Activated CD4-positive, alpha-beta T cell treated with anti-CD3 and anti-CD28 coated beads for 36 hours (primary cell): ENCODE measurements around the gene CLDN24. TPM values are rescaled to one million over a fixed set of nuclear protein-coding genes. Genes with fewer than 3 reads are reported as not detected.

ENCODE experiments used
- ATAC-seq: fragments of 200-7000 bp; cut with Tn5 transposase; one replicate; pipeline ENCODE4 v1.10.0; 2021; ENCODE audit warnings: mild to moderate bottlenecking, moderate library complexity
- CTCF ChIA-PET: fragments of 350-600 bp; sonication (Branson Sonifier 250); formaldehyde crosslinking; loops from one replicate; lab custom pipeline; 2021; ENCODE audit warnings: antibody characterized with exemption; lab: Charles Lee
- POLR2A ChIA-PET: fragments of 350-600 bp; sonication (Branson Sonifier 250); formaldehyde crosslinking; loops from one replicate; lab custom pipeline; 2021; ENCODE audit warnings: antibody characterized with exemption, inconsistent platforms; lab: Charles Lee
- DNase-seq: peaks from one replicate; pipeline ENCODE4 v3.0.0-alpha.2; 2020
- H3K27ac Mint-ChIP-seq: one replicate; pipeline ENCODE4 v1.8.0; 2021; ENCODE audit warnings: mixed read lengths
- H3K27me3 Mint-ChIP-seq: one replicate; pipeline ENCODE4 v1.8.0; 2021; ENCODE audit warnings: mixed read lengths
- H3K36me3 Mint-ChIP-seq: one replicate; pipeline ENCODE4 v1.8.0; 2021; ENCODE audit warnings: low read depth, mixed read lengths
- H3K4me1 Mint-ChIP-seq: one replicate; pipeline ENCODE4 v1.8.0; 2021; ENCODE audit warnings: mixed read lengths
- H3K4me3 Mint-ChIP-seq: one replicate; pipeline ENCODE4 v1.8.0; 2021; ENCODE audit warnings: mild to moderate bottlenecking, moderate library complexity, mixed read lengths
- H3K9me3 Mint-ChIP-seq: one replicate; pipeline ENCODE4 v1.8.0; 2021; ENCODE audit warnings: low read depth, mixed read lengths
- intact Hi-C, 2 experiments: fragments of 100-400 bp; cut with DNase I in 1 of 2; cut with micrococcal nuclease in 1 of 2; formaldehyde crosslinking; loops; one replicate each; pipeline versions ENCODE4 v1.14.2 to v1.15.1; 2022 to 2024; cut with DNase I, micrococcal nuclease
- total RNA-seq, 2 experiments: library from RNA; stranded (reverse); gene quantifications; one replicate each; pipeline ENCODE4 v1.2.3, GENCODE V29; 2021

The CLDN24 gene
- not detected for total RNA-seq

DNA sequence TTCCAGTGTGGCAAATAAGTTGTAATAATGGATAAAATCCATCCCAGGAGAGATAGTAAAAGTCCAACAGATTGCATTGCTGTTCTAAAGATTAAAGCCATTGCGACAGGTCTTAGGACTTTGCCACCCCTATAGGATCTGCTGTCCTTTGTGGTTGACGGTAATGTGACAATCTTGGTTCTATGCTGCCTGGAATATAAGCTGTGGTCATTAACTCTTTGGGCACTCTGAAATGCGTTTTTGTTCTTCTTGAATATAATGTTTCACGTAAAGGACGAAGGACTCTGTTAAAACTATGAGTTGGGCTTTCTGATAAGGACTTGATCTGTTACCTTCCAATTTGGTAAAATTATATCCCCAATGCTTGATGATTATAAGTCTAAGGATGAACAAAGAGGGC, at the start of gene CLDN24:
Gene CLDN24 (minus strand): TSS at position 101 of the 400 bp plus-strand sequence. CDS start 0 bp downstream, at position 101.
- ChIA-PET POLR2A (no interaction called here), CTCF (no interaction called here)
- H3K4me3 Mint-ChIP-seq: no peak within 1 kb of the TSS
- DNase-seq (no peak), ATAC-seq (no peak)
- H3K4me1 Mint-ChIP-seq: peaks cover 10% of the 10 kb centered on the region
- peaks cover 2% of the 10 kb centered on the region for H3K9me3 Mint-ChIP-seq
- peaks cover 1% of the 10 kb centered on the region for H3K27me3 Mint-ChIP-seq
- H3K36me3 Mint-ChIP-seq: no peaks in the 10 kb centered on the region
- intact Hi-C loops: no loop called here
- H3K27ac Mint-ChIP-seq: no peak within 1 kb of the TSS

DNA sequence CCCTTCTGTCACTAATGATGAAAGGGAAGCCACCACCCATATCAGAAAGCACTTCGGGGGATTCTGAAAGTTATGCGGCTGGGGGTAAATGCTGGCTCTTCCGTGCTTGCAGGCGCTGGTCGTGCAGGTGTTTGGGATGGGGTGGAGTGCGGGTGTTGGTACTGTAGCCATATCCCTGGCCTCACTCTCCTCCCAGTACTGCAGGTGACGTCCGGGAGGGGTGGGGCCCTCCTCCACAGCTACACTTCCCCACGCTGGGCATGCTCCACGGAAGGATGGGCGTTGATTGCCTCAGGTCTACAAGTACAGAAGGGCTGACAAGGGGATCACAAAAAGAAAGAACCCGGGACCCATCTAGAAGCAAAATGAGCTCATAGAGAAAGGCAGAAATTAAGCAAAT, 48.6 kb upstream of the CLDN24 start:
- ChIA-PET POLR2A (no interaction called here), CTCF (interaction anchor here (0.7 to 0.9 kb wide), 2 partner anchors 26 to 773 kb away, joined by 3 read pairs; no protein-coding TSS in a partner anchor)
- H3K27me3 Mint-ChIP-seq: no peaks in the 10 kb centered on the region
- no peak for ATAC-seq
- peaks cover 4% of the 10 kb centered on the region for H3K9me3 Mint-ChIP-seq
- no peak overlapping the region for H3K4me3 Mint-ChIP-seq
- H3K27ac Mint-ChIP-seq: no peak overlapping the region
- no peaks in the 10 kb centered on the region for H3K36me3 Mint-ChIP-seq
- H3K4me1 Mint-ChIP-seq: no peaks in the 10 kb centered on the region
- no peak for DNase-seq
- intact Hi-C loops: no loop called here

DNA sequence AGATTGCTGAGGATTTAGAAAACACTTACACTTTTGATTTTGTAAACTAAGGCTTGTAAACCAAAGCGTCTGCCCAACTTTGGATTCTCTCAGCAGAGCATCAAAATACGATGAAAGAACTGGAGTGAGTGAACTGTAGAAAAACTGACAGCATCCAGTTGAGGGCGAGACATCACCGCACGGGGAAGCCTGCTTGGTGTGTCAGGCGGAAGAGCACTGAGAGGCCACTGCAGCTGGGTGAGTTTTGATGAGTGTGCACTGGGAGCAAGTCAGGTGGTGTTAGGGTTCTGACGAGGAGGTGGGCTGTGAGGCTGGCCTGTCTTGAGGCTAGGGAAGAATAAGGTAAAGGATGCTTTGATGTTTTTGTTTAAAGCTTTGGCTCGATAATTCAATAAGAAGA, 46.8 kb upstream of the CLDN24 start:
- POLR2A ChIA-PET: no interaction called here
- CTCF ChIA-PET: interaction anchor here (0.9 kb wide), 1 partner anchor 14 kb away, joined by 3 read pairs; no protein-coding TSS in a partner anchor
- H3K27ac Mint-ChIP-seq: no peak overlapping the region
- no peak overlapping the region for H3K4me3 Mint-ChIP-seq
- DNase-seq (no peak), ATAC-seq (no peak)
- no peaks in the 10 kb centered on the region for H3K36me3 Mint-ChIP-seq
- H3K4me1 Mint-ChIP-seq: no peaks in the 10 kb centered on the region
- H3K27me3 Mint-ChIP-seq: no peaks in the 10 kb centered on the region
- H3K9me3 Mint-ChIP-seq: peaks cover 4% of the 10 kb centered on the region
- intact Hi-C loops: no loop called here

DNA sequence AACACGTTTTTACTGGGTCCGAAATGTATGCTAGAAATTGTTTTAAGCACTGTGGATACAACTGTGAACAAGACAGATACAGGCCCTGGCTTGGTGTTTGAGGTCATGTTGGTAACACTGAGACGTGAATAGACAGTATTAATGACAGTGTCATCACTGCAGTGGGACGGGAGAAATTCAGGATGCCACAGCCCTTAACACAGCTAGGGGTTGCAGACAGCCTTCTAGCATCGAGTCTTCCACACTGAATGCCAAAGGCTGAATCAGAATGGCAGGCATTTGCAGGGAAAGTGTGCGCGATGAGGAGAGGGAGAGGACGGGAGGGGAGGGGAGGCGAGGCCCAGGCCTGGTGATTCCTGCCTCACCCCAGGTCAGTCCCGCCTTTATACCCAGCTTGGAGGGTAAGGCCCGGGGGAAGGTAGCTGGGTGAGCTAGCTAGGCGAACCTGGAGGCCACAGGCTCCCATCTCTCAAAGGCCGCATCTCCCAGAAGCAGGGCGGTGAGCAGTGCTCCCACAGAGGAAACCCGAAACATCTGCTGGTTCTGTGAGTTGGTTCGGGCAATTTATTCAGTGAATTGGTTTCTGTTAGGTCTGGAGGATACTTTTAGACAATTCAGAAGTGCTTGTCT, 44.1 kb upstream of the CLDN24 start:
- H3K4me1 Mint-ChIP-seq: no peaks in the 10 kb centered on the region
- no peaks in the 10 kb centered on the region for H3K36me3 Mint-ChIP-seq
- H3K4me3 Mint-ChIP-seq: no peak overlapping the region
- ATAC-seq (no peak), DNase-seq (no peak)
- intact Hi-C loops: no loop called here
- ChIA-PET CTCF (no interaction called here), POLR2A (no interaction called here)
- H3K27me3 Mint-ChIP-seq: no peaks in the 10 kb centered on the region
- no peaks in the 10 kb centered on the region for H3K9me3 Mint-ChIP-seq
- no peak overlapping the region for H3K27ac Mint-ChIP-seq

DNA sequence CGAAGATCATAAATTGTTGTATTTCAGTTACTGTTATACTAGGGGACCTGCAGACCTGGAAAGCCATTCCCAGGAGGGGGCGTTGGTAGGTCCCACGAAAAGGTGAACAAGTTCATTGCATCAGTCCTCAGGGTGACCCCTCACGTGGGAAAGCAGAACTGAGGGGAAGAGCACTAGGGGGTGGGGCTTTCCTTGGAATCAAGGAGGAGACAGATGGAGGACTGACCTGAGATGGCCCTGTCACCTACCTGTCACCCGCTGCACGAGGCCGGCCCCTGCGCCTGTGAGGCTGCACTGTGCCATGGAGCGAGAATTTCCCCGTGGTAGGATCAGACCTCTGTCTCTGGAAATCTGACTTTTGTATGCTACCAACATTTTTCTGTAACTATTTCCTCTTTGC, 41.8 kb upstream of the CLDN24 start:
- POLR2A ChIA-PET: no interaction called here
- H3K4me3 Mint-ChIP-seq: no peak overlapping the region
- ATAC-seq: no peak
- no peaks in the 10 kb centered on the region for H3K9me3 Mint-ChIP-seq
- H3K4me1 Mint-ChIP-seq: no peaks in the 10 kb centered on the region
- CTCF ChIA-PET: no interaction called here
- no peak for DNase-seq
- H3K27ac Mint-ChIP-seq: no peak overlapping the region
- no peaks in the 10 kb centered on the region for H3K36me3 Mint-ChIP-seq
- intact Hi-C loops: no loop called here
- H3K27me3 Mint-ChIP-seq: no peaks in the 10 kb centered on the region

DNA sequence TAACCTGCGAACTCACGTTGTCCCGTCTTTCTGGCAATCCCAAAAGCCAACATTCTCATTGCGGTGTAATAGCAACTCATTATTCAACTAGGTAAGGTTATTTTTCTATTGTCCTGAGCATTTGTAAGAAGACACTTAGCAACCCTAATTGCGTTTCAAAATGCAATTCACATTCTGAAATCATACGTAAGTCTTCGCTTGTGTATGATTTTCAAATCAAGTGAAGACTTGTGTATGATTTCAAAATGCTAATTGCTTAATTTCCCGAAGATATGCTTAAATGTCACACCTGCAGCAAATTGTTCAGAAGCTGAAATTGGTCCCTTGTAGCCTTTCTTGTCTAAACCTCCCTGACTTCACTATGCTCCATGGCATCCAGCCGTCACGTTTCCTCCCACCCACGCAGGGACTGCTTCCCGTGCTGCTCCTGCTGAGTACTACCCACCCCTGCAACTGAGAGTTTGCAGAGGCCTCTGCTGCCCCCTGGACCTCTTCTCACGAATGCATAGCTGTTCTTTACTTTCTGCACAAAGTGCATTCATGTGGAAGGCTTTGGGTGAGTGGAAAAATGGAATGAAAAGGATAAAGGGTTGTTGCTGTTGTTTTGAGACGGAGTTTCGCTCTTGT, 40.8 kb upstream of the CLDN24 start:
- intact Hi-C loops: no loop called here
- POLR2A ChIA-PET: no interaction called here
- Mint-ChIP-seq H3K4me1 (no peaks in the 10 kb centered on the region), H3K36me3 (no peaks in the 10 kb centered on the region), H3K27me3 (no peaks in the 10 kb centered on the region), H3K9me3 (no peaks in the 10 kb centered on the region), H3K27ac (no peak overlapping the region), H3K4me3 (no peak overlapping the region)
- CTCF ChIA-PET: no interaction called here
- DNase-seq: no peak
- ATAC-seq: no peak

DNA sequence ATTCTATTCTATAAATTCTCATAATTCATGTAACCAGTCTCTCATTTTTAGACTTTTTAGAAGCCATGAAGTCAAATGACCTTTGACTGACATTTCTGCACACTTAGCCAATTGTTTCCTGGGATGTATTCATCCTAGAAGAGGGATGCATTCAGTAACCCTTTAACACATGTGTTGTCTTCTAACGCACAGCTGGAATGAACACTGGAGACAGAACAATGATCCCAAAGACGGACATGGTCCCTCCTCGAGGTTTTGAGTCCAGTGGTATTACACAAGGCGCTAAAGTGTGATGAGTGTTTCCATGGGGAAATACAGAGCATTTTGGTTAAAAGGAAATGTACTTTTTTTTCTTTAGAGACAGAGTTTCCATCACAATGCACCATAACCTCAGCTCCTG, 39.8 kb upstream of the CLDN24 start:
- Mint-ChIP-seq H3K9me3 (no peaks in the 10 kb centered on the region), H3K36me3 (no peaks in the 10 kb centered on the region), H3K27ac (no peak overlapping the region), H3K4me3 (no peak overlapping the region), H3K4me1 (no peaks in the 10 kb centered on the region), H3K27me3 (peaks cover 3% of the 10 kb centered on the region)
- POLR2A ChIA-PET: interaction anchor here (0.6 kb wide), 1 partner anchor 45 kb away, joined by 3 read pairs; no protein-coding TSS in a partner anchor
- ATAC-seq (no peak), DNase-seq (no peak)
- CTCF ChIA-PET: no interaction called here
- intact Hi-C loops: no loop called here

DNA sequence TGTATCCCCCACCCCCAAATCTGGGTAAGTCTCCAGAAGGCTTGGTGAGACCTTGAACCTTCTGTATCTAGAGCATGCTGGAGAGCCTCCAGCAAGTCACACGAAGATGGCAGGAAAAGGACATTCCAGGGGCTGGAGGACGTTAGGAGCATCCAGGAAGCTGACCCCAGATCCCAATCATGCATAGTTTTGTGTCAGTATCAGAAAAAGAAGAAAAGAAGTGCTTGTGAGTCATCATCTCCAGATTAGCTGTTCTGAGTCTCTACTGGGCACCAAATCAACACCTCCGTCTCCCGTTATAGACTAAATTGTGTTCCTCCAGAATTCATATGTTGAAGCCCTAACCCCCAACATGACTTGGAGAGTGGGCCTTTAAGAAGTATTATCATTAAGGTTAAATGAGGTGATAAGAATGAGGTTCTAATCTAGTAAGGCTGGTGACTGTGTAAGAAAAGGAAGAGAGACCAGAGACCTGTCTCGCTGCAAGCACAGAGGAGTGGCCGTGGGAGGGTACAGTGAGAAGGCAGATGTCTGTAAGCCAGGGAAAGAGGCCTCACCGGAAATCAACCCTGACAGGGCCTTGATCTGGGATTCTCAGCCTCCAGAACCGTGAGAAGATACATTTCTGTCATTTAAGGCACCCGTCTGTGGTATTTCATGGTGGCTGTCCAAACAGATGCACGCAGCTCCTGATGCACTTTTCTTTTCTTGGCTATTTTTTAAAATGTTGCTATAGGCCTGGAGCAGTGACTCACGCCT, 38.1 kb upstream of the CLDN24 start:
- ChIA-PET POLR2A (no interaction called here), CTCF (no interaction called here)
- no peak for ATAC-seq
- H3K9me3 Mint-ChIP-seq: no peaks in the 10 kb centered on the region
- DNase-seq: no peak
- peaks cover 3% of the 10 kb centered on the region for H3K27me3 Mint-ChIP-seq
- H3K4me3 Mint-ChIP-seq: no peak overlapping the region
- no peak overlapping the region for H3K27ac Mint-ChIP-seq
- H3K4me1 Mint-ChIP-seq: no peaks in the 10 kb centered on the region
- no peaks in the 10 kb centered on the region for H3K36me3 Mint-ChIP-seq
- intact Hi-C loops: no loop called here

DNA sequence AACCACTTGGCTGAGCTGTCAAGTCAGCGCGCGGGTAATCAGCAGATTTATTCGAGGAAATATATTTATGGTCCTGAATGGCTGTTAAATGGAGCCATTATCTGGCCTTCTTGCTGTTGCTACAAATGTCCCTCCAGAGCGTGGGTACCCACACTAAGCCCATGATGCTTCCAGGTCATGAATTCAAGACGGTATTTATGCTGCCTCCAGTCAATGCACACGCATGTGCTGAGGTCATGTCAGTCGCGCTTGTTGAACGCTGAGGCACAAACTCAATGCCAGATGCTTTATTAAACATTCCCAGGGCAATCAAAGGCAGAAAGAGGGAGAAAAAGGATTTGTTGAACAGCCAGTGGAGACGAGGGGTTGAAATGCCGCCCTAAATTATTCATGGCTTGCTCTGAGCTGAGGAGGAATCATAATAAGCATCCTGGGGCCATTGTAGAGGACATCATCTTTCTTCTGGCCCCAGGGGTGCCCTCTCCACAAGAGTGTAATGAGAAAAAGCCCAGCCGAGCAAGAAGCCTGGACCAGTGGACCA, 36.1 kb upstream of the CLDN24 start:
- DNase-seq (no peak), ATAC-seq (no peak)
- peaks cover 5% of the 10 kb centered on the region for H3K27me3 Mint-ChIP-seq
- intact Hi-C loops: no loop called here
- no peaks in the 10 kb centered on the region for H3K4me1 Mint-ChIP-seq
- H3K27ac Mint-ChIP-seq: no peak overlapping the region
- ChIA-PET POLR2A (no interaction called here), CTCF (no interaction called here)
- no peaks in the 10 kb centered on the region for H3K36me3 Mint-ChIP-seq
- no peaks in the 10 kb centered on the region for H3K9me3 Mint-ChIP-seq
- no peak overlapping the region for H3K4me3 Mint-ChIP-seq

DNA sequence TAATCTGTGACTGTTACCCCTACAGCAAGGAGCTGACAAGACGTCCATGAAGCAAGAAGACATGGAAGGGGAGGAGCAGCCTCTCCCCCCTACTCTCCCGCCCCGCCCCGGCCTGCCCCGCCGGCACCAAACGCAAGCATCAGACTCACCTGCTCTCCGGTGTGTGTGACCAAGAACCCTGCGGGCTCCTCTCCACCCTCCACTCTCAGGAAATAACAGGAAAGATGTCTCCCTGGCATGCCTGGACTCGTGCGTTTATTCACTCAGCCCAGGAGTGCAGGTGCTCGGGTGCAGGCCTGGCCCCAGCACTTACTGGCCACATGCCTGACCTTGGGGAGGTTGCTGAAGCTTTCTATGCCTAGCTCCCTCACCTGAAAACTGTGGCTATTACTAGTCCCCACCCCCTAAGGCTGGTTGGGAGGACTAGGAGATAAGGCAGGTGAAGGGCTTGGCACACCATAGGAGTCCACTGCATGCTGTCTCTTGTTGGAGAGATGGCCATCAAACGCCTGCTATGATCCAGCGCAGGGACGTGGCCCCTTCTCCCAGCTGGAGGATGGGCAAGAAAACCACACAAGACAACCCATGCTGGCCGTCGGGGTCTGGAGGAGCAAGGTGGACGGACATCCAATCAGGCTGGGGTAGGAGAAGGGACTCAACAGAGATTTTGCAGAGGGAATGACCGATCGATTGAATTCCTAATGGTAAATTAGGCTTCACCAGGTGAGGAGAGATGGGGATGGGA, 34.9 kb upstream of the CLDN24 start:
- no peak for ATAC-seq
- ChIA-PET CTCF (no interaction called here), POLR2A (no interaction called here)
- no peaks in the 10 kb centered on the region for H3K4me1 Mint-ChIP-seq
- H3K27me3 Mint-ChIP-seq: peaks cover 5% of the 10 kb centered on the region
- DNase-seq: no peak
- H3K9me3 Mint-ChIP-seq: no peaks in the 10 kb centered on the region
- no peak overlapping the region for H3K27ac Mint-ChIP-seq
- H3K4me3 Mint-ChIP-seq: no peak overlapping the region
- intact Hi-C loops: no loop called here
- no peaks in the 10 kb centered on the region for H3K36me3 Mint-ChIP-seq

DNA sequence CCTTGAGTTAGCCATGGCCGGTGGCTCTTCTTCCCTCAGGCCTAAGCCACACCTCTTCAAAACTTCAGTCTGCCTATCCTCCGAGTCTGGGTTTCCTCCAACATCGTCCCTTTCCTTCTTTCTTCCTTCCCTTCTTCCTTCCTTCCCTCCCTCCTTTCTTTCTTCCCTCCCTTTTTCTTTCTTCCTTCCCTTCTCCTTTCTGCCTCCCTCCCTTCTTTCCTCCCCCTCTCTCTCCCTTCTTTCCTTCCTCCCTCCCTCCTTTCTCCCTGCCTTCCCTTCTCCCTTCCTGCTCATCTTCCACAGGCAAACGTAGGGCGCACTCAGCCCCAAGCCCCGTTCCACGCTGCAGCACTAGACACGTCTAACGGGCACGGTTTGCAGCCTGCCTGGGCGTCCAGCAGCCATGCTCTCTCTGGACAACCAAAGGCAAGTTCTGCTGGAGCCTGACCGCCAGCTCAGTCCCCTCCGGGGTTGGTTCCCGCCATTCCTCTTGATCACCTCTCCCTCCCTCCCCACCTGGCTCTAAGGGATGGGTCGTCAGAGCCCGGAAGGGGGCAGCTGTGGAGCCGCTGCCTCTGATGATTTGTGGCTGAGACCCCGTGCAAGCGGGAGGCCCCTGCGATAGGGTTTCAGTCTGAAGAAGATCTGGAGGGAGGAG, 34.1 kb upstream of the CLDN24 start:
- intact Hi-C loops: no loop called here
- Mint-ChIP-seq H3K4me3 (no peak overlapping the region), H3K36me3 (no peaks in the 10 kb centered on the region), H3K27ac (no peak overlapping the region), H3K9me3 (no peaks in the 10 kb centered on the region), H3K27me3 (peaks cover 5% of the 10 kb centered on the region), H3K4me1 (no peaks in the 10 kb centered on the region)
- no peak for DNase-seq
- ChIA-PET POLR2A (no interaction called here), CTCF (no interaction called here)
- ATAC-seq: no peak
